ENCODE results near the gene PRORP.
"Not testable (repeated sequence)": the region's sequence is repeated elsewhere in the genome, so short reads cannot be mapped to it uniquely, and the experiment has no call there.

Gene PRORP

DNA sequence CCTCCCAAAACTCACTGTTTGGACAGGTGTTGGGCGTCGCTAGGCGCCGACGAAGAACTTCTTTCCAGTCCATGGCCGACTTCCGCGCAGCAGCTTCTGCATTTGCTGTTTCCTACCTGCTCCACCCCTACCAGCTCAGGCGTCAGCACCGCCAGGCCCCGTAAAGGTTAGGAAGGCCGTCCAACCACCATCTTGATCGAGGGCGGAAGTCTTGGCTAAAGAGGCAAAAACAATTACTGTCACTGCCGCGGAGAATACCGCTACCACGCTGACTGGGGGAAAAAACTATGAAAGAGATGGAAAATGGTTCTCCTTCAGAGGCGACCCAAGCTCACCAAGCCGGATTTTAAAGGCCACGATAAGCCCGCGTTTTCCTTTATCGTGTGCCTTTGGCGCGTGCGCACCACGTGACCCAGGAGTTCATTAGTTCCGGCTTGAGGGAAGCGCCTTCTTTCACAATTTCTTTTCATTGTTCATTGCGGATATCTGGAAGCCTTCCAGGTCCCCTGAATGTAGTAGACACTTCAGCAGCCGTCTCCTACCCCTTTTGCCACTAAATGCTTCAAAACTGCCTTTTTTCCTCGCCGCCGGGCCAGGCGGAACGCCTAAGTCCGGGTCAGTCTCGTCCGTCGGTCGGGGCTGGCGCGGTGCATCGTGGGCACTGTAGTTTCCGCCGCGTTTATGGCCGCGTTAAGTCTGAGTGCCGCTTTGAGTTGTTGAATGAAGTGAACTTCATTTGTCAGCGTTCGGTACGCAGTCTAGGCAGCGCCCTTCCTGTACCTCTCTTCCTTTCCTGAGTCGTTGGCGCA is at the start of gene PRORP, which contains the start of gene PPP2R3C:
PRORP (plus strand) TSS at position 666 of the 809 bp plus-strand sequence. CDS start 694 bp downstream, outside the sequence.
PPP2R3C (minus strand) TSS at position 104 of the 809 bp plus-strand sequence; CDS start at position 73, 31 bp downstream.
- peak; percentile 94 for DNase-seq

DNA sequence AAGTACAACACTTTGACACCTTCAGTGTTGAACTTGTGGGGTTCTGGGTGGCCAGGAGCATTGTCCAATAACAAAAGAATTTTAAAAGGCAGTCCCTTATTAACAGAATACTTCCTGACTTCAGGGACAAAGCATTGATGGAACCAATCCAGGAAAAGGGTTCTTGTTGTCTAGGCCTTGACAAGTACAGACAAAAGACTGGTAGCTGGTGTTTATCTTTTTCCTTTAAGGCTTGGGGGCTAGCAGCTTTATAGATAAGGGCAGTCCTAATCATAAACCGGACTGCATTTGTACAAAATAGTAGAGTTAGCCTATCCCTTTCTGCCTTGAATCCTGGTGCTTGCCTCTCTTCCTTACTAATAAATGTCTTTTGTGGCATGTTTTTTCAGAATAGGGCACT is 48.9 kb upstream of the PRORP start:
- DNase-seq = no peak

DNA sequence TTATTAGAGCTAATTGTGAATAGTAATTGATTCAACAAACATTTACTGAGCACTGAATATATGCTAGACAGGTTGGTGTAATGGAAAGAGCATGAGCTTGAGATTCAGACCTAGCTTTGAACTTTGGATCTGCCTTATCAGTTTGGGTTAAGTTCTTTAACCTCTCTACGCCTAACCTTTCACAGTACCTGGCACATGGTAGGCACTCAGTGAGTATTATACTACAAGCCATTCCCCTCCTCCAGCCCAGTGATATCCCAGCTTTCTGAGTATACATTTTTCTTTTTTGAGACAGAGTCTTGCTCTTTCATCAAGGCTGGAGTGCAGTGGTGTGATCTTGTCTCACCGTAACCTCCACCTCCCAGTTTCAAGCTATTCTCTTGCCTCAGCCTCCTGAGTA is 44.3 kb upstream of the PRORP start:
- no peak for DNase-seq

DNA sequence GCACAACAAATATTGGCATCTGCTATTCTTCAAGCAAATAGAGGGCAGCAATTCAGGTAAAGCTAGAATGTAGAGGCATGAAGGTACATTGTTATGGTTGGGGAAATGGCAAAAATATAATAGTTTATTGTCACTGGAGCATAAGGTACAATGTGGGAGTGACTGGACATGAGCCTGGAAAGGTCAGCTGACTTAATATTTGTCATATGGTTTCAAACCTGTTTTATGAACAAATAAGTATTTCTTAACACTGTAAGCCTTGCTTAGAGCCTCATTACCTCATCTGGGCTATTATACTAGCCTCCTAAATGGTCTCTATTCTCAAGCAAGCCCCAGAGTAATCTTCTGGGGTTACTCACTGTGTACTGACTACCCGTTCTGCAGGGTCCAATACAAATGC is 42.6 kb upstream of the PRORP start:
- DNase-seq = no peak

DNA sequence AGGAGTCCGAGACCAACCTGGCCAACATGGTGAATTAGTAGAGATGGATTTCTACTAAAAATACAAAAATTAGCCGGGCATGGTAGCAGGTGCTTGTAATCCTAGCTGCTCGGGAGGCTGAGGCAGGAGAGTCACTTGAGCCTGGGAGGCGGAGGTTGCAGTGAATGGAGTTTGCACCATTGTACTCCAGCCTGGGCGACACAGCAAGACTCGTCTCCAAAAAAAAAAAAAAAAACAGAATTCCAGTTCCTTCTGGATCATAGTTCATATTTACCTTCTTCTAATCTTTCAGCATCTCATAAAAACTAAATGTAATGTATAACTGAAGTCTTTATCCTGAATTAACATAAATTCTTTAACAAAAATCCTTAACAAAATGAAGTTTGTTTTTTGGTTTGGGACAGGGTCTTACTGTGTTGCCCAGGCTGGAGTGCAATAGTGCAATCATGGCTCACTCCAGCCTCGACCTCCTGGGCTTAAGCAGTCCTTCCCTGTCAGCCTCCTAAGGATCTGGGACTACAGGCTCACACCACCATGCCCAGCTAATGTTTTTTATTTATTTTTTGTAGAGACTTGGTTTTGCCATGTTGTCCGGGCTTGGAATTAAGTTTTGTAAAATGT is 38.7 kb upstream of the PRORP start:
- no peak for DNase-seq

DNA sequence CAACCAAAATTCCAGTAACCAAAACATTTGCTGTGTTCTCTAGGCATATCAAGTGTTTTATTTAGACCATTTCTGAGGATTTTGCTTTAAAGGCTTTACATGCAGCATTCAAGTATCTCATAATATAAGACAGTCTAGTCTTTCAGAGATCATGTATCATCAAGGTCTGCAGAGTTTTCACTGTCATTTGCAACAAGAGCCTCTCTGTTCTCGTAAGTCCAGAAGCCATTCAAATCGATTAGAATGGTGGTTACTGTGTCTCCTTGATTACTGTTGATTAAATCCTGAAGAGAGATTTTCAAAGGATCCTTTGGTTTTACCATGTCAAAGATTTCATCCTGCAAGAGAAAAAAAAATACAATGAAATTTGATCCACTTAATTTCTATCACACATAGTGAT is 36.9 kb upstream of the PRORP start:
- no peak for DNase-seq

DNA sequence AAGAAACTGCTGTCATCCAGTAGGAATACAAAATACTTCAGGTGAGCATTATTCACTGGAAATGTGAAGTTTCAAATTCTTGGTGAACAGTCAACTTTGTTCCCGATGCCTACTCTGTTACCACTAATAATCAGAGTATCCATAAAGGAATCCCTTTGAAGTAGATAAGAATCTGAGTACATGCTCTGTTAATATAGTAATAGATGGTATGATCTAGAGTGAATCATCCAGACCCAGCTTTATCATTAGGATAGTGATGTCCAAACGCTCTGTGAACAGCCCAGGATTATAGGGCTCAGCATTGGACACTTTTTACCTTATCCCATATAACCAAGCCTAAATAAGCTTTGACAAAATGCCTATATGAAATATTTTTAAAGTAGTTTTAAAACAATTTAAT is 33.8 kb upstream of the PRORP start:
- no peak for DNase-seq

DNA sequence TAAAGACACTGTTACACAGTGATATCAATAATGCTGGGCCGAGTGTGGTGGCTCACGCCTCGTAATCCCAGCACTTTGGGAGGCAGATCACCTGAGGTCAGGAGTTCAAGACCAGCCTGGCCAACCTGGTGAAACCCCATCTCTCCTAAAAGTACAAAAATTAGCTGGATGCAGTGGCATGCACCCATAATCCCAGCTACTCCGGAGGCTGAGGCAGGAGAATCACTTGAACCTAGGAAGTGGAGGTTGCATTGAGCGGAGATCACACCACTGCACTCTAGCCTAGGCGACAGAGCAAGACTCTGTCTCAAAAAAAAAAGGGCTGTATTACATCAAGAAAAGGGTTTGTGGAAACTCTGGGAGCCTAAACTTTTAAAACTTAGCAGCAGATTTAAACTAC is 27.7 kb upstream of the PRORP start:
- DNase-seq = not testable (repeated sequence)

DNA sequence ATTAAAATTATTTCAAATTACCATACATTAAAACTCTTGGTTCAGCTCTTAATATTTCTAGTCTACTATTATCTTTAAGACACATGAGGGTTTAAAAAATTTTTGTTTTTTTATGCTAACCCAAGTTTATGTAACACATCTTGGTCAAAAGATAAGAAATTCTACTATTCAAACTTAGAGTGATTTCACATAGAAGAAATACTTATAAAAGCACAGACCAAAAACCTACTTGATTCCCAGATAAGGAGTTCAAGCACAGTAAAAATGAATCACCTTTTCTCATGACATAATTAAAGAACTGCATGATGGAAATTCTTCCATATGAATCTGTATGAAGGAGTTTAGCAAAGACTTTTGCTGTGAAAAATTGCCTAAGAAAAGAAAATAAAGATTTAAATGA is 14.5 kb upstream of the PRORP start:
- DNase-seq = no peak

DNA sequence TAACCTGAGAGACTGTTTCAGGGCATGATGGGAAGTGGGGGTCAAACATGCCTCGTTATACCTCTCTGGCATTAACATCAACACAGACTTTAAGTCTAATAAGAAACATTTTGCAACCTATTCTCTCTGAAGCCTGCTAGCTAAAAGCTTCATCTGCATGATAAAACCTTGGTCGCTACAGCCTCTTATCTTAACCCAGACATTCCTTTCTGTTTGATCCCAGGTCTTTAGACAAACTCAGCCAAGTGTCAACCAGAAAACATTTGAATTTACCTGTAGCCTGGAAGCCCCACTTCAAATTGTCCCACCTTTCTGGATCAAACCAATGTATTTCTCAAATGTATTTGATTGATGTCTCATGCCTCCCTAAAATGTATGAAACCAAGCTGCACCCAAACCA is 9.7 kb upstream of the PRORP start:
- DNase-seq = no peak

DNA sequence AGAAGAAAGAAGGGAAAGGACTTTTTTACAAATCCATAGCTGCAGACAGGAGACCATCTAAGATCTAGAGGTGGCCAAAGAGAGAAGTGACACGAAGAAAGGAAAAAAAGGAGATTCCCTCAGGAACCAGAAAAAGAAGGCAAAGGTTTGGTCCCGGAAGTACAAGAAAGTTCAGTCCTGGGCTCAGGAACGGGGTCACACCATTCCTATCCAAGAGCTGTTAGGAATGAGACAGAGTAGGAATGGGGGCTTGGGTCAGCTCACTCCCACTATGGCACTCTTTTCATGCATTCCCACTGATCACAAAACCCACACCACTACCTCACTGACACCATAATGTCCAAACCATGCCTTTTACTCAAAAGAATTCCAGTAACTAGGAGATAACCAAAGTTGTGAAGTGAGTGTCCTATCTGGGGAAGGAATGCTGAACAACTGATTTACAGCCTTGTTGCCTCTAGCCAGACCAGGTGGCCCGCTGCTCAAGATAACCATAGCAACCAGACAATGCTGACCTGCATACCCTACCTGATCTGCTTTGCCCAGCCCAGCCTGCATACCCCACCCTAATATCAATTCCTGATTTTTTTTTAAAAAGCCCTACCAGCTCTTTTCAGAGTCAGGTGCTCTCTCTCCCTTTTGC is 8.9 kb upstream of the PRORP start:
- DNase-seq = no peak

DNA sequence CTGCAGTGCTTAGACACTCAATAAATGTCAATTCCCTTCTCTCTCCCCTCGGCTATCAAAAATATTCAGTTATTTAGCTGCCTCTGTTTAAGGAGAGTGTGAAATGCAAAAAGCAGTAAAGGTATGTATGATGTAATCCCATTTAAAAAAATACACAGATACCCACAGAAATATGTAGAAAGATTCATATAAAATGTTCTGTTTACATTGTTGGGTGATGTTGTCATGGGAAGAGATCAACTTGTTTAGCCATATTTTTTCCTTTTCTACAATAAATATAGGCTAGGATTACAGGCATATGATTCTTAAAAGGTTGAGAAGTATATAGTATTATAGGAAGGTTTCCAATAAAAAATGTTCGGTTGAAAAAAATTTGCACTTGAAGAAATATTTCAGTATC is 8.3 kb upstream of the PRORP start:
- no peak for DNase-seq

DNA sequence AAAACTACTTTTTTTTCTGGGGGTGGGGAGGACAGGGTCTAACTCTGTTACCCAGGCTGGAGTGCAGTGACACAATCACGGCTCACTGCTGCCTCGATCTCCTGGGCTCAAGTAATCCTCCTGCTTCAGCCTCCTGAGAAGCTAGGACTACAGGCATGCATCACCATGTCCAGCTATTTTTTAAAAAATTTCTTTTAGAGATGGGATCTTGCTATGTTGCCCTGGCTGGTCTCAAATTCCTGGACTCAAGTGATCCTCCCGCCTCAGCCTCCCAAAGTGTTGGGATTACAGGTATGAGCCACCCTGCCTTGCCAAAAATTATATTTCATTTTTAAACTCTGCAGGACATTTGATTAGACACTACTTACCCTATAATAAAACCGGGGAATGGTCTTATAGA is 6.1 kb upstream of the PRORP start:
- no peak for DNase-seq

DNA sequence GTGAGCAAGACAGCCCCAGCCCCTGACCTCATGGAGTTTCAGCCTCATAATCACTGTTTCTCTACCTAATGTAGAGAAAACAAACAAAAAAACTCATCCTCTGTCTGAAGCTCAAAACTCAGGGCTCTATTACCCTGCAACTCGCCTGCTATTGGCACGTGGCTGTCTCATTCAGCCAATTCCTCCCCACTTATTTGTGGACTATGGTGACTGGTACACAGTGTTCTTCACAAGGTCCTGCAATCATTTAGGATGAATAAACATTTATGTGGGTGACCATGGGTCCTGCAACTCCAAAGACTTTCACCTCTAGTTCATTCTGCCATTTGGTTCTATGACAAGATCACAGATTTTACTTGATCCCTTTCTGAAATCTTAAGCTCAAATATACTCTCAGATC is 5.2 kb upstream of the PRORP start:
- DNase-seq = no peak

DNA sequence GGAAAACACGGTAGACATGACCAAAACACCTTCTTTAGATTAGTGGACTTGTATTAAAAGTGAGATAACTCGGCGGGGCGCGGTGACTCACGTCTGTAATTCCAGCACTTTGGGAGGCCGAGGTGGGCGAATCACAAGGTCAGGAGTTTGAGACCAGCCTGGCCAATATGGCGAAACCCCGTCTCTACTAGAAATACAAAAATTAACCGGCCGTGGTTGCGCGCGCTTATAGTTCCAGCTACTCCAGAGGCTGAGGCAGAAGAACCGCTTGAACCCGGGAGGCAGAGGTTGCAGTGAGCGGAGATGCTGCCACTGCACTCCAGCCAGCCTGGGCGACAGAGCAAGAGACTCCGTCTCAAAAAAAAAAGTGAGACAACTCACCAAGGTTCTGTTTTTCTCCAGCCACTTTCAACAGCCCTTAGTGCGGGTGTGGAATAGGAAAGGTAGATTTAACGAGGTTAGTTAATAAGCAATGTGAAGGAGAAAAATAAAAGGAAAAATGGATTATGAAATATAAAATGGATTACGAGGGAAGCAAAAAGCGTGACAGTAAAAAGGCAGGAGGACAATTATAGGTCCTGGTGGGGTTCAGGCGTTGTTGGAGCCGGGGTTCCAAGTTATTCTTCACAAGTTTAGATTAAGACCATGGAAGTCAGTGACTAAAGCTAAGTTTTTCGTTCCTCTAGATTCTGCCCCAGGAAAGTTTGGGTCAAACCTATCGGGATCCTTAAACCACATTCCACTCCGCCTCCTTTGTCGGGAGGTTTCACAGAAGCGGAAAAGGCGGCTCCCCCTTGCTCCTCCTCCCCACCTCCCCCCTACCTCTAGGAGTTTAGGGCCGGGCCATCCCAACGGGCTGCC is 1.1 kb upstream of the PRORP start:
- DNase-seq = peak; percentile 21

DNA sequence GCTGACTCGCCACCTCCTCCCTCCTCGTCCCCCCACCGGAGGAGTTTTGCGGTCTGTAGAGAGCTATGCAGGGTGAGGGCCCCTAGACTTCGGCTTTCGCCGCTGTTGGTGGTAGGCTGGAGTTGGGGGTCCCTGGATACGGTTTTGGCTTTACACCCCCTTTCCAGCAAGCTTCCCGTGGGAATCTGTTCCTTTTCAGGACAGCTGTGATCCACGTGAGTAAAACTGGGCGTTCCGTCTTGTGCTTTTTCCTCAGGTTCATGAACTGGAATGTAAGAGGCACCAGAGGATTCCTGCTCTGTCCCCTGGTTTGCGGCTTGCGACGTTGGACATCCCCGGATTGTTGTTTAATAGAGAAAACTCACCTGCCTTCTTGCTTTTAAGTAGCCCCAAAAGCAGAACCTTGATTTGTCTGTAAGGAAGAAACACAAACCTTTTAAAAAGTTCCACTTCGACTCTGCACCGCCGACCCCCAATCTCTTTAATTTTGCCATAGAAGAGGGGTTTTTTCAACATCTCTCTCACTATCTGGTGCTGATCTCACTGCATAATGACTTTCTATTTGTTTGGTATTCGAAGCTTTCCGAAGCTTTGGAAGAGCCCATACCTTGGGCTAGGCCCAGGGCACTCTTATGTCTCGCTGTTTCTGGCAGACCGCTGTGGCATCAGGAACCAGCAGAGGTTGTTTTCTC is 490 bp downstream of the PRORP start:
- peak; percentile 34 for DNase-seq

DNA sequence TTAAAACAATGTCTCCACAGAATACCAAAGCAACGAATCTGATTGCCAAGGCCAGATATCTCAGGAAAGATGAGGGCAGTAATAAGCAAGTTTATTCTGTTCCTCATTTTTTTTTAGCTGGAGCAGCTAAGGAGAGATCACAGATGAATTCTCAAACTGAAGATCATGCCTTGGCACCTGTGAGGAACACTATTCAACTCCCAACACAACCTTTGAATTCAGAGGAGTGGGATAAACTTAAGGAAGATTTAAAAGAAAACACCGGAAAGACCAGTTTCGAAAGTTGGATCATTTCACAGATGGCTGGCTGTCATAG is 994 bp downstream of the PRORP start:
- DNase-seq = no peak

DNA sequence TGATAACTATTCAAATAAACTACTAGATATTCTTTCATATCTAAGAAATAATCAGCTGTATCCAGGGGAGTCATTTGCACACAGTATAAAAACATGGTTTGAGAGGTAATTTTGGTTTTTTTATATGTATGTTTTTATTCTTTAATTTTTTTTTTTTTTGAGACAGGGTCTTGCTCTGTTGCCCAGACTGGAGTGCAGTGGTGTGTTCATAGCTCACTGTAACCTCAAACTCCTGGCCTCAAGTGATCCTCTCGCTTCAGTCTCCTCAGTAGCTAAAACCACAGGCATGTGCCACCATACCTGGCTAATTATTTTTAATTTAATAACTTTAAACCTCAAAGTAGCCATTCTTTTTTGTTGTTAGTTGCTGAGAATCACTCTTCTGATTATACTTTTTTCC is 1.8 kb downstream of the PRORP start:
- DNase-seq = no peak

DNA sequence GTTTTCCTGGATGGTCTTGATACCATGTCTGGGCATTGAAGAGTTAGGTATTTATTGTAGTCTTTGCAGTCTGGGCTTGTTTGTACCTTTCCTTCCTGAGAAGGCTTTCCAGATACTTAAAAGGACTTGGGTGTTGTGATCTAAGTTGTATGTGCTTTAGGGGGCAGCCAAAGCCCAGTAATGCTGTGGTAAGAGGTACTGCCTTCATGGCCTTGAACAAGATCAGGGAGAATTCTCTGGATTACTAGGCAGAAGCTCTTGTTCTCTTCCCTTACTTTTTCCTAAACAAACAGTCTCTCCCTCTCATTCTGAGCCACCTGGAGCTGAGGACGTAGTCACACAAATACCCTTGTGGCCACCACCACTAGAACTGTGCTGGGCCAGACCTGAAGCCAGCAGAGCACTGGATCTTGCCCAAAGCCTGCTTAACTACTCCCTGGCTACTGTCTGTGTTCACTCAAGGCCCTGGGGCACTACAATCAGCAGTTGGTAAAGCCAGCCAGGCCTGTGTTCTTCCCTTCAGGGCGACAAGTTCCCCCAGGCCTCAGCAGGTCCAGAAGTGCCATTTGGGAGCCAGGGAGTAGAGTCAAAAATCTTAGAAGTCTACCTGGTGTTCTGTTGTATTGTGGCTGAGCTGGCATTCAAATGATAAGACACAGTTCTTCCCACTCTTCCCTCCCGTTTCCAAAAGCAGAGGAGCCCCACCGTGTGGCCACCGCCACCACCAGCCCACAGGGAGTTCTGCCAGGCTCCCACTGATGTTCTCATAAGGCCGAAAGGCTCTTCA is 11.4 kb downstream of the PRORP start:
- no peak for DNase-seq

DNA sequence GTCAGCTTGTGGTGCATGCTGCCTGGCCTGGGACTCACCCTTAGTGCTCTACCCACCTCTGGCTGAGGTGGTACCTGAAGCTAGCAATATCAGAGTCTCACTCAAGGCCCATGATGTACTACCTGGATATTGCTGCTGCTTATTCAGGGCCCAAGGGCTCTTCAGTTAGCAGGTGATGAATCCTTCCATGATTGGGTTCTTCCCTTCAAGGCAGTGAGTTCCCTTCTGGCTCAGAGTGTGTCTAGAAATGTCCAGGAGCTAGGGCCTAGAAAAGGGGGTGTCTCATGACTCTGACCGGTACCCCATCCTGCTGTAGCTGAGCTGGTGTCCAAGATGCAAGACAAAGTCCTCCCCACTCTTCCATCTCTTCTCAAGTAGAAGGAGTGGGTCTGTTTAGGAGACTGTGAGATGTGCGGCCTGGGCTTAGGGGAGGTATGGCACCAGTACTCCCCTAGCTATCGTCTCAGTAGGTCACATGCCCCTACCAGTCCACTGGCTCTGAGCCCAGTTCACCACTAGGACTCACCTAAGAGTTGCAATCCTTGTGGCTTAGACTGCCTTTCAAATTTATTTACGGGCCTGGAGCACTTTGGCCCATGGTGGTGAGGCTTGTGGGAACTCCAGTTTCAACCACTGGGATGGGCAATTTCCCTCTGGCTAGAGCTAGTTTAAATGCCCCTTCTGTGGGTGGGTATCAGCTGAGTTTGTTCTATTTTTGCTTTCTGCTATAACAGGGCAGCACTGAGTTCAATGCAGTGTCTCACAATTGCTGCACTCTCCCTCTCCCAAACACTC is 12.2 kb downstream of the PRORP start:
- no peak for DNase-seq

DNA sequence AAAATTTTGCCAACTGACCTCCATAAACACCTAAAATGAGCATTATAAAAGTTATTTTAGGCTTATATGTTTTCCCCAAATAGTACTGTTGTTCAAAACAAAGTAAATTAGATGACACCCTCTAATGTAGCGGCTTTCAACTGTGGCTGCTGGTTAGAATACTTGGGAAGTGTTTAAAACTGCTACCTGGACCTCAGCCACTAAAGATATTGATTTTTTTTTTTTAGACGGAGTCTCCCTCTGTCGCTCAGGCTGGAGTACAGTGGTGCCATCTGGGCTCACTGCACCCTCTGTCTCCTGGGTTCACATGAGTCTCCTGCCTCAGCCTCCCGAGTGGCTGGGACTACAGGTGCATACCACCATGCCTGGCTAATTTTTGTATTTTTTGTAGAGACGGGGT is 16.2 kb downstream of the PRORP start:
- no peak for DNase-seq

Measured in CD4-positive, alpha-beta T cell treated with Interleukin-10 for 1 hour (primary cell).